ENCODE results near the gene SELENOI.

SELENOI gene

DNA sequence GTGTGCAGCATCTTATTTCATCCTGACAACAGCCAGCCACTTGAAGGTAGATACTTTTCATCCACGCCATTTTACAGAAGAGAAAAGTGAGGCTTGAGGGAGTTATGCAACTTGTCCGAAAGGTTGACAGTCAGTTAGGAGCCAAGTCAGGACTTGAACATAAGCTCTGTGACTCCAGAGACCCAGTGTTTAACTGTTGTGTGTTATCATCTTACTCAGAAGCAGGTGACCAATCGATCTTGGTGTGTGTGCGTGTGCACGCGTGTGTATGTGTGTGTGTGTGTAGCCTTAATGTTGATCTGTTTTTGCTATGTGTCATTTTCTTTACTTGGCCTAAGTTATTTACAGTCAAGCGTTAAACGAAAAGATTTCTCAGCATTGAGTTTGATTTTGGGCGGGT is 77.8 kb downstream of the SELENOI start:
- DNase-seq (ENCODE audit: extremely low spot score) = no peak
- ChIA-PET POLR2A (no interaction called here), CTCF (no interaction called here)
- no peak for TF ChIP-seq HDGF (IDR thresholded peaks at IDR 0.05; ENCODE audit: borderline replicate concordance)
- no peak for TF ChIP-seq NFRKB (IDR thresholded peaks at IDR 0.05)
- no peak for TF ChIP-seq TARDBP (IDR thresholded peaks at IDR 0.05)
- TF ChIP-seq LEF1 (IDR thresholded peaks at IDR 0.05; ENCODE audit: borderline replicate concordance) = no peak
- no peak for TF ChIP-seq FOXM1 (IDR thresholded peaks at IDR 0.05; ENCODE audit: borderline replicate concordance)
- no peak for TF ChIP-seq SP1 (IDR thresholded peaks at IDR 0.05)
- TF ChIP-seq PKNOX1 (IDR thresholded peaks at IDR 0.05) = no peak
- no peak for TF ChIP-seq SUZ12 (IDR thresholded peaks at IDR 0.05)
- no peak for TF ChIP-seq L3MBTL2 (conservative IDR thresholded peaks at IDR 0.05)
- no peak for TF ChIP-seq ELF4 (IDR thresholded peaks at IDR 0.05)
- TF ChIP-seq CTBP1 (IDR thresholded peaks at IDR 0.05; ENCODE audit: borderline replicate concordance) = no peak
- TF ChIP-seq BHLHE40 (IDR thresholded peaks at IDR 0.05; ENCODE audit: borderline replicate concordance) = no peak
- no peak for TF ChIP-seq FOXK2 (IDR thresholded peaks at IDR 0.05)
- TF ChIP-seq FOXA1 (IDR thresholded peaks at IDR 0.05) = no peak
- no peak for TF ChIP-seq ARNT (IDR thresholded peaks at IDR 0.05)
- no peak for TF ChIP-seq ZNF384 (IDR thresholded peaks at IDR 0.05)

GRCh38 chr2:26424221-26424620 is 78.3 kb downstream of the SELENOI start:
- no peak for DNase-seq (ENCODE audit: extremely low spot score)
- no peak for TF ChIP-seq NFRKB (IDR thresholded peaks at IDR 0.05)
- TF ChIP-seq SUZ12 (IDR thresholded peaks at IDR 0.05) = no peak
- no peak for TF ChIP-seq TARDBP (IDR thresholded peaks at IDR 0.05)
- ChIA-PET POLR2A (no interaction called here), CTCF (no interaction called here)

GRCh38 chr2:26428846-26429245 is 82.9 kb downstream of the SELENOI start:
- TF ChIP-seq L3MBTL2 (conservative IDR thresholded peaks at IDR 0.05) (no peak), FOXK2 (IDR thresholded peaks at IDR 0.05) (no peak), ELF4 (IDR thresholded peaks at IDR 0.05) (no peak), FOXM1 (IDR thresholded peaks at IDR 0.05; ENCODE audit: borderline replicate concordance) (no peak), LEF1 (IDR thresholded peaks at IDR 0.05; ENCODE audit: borderline replicate concordance) (no peak), BHLHE40 (IDR thresholded peaks at IDR 0.05; ENCODE audit: borderline replicate concordance) (no peak), TARDBP (IDR thresholded peaks at IDR 0.05) (no peak), ARNT (IDR thresholded peaks at IDR 0.05) (no peak), SUZ12 (IDR thresholded peaks at IDR 0.05) (no peak), SP1 (IDR thresholded peaks at IDR 0.05) (no peak), NFRKB (IDR thresholded peaks at IDR 0.05) (no peak), CTBP1 (IDR thresholded peaks at IDR 0.05; ENCODE audit: borderline replicate concordance) (no peak), HDGF (IDR thresholded peaks at IDR 0.05; ENCODE audit: borderline replicate concordance) (no peak)
- POLR2A ChIA-PET = no interaction called here
- CTCF ChIA-PET = no interaction called here
- no peak for DNase-seq (ENCODE audit: extremely low spot score)

- DNase-seq (ENCODE audit: extremely low spot score) = no peak
- ChIA-PET POLR2A (no interaction called here), CTCF (no interaction called here)
- TF ChIP-seq ARNT (IDR thresholded peaks at IDR 0.05) = no peak
- TF ChIP-seq BHLHE40 (IDR thresholded peaks at IDR 0.05; ENCODE audit: borderline replicate concordance) = no peak
- TF ChIP-seq TARDBP (IDR thresholded peaks at IDR 0.05) = no peak
- no peak for TF ChIP-seq HDGF (IDR thresholded peaks at IDR 0.05; ENCODE audit: borderline replicate concordance)
- TF ChIP-seq FOXA1 (IDR thresholded peaks at IDR 0.05) = no peak
- no peak for TF ChIP-seq FOXM1 (IDR thresholded peaks at IDR 0.05; ENCODE audit: borderline replicate concordance)
- TF ChIP-seq LEF1 (IDR thresholded peaks at IDR 0.05; ENCODE audit: borderline replicate concordance) = no peak
- TF ChIP-seq ELF4 (IDR thresholded peaks at IDR 0.05) = no peak
- TF ChIP-seq L3MBTL2 (conservative IDR thresholded peaks at IDR 0.05) = no peak
- no peak for TF ChIP-seq SP1 (IDR thresholded peaks at IDR 0.05)
- TF ChIP-seq NFRKB (IDR thresholded peaks at IDR 0.05) = no peak
- TF ChIP-seq ZNF384 (IDR thresholded peaks at IDR 0.05) = no peak
- no peak for TF ChIP-seq PKNOX1 (IDR thresholded peaks at IDR 0.05)
- TF ChIP-seq FOXK2 (IDR thresholded peaks at IDR 0.05) = no peak
- no peak for TF ChIP-seq SUZ12 (IDR thresholded peaks at IDR 0.05)
Observed at GRCh38 chr2:26429779-26430578, 84.0 kb downstream of the SELENOI start.

DNA sequence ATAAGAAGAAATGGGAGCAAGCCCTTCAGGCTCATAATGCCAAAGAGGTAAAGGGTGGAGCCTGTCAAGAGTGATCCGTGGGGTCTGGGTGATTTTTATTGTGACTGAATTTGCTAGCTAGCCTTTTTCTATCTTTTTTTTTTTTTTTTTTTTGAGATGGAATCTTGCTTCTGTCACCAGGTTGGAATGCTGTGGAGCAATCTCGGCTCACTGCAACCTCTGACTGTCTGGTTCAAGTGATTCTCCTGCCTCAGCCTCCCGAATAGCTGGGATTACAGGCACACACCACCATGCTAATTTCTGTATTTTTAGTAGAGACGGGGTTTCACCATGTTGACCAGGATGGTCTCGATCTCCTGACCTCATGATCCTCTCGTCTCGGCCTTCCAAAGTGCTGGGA is 84.9 kb downstream of the SELENOI start:
- ChIA-PET CTCF (no interaction called here), POLR2A (no interaction called here)
- TF ChIP-seq ZNF384 (IDR thresholded peaks at IDR 0.05) (no peak), SUZ12 (IDR thresholded peaks at IDR 0.05) (no peak), NFRKB (IDR thresholded peaks at IDR 0.05) (no peak), LEF1 (IDR thresholded peaks at IDR 0.05; ENCODE audit: borderline replicate concordance) (no peak), SP1 (IDR thresholded peaks at IDR 0.05) (no peak)
- no peak for DNase-seq (ENCODE audit: extremely low spot score)

- no peak for DNase-seq (ENCODE audit: extremely low spot score)
- TF ChIP-seq NFRKB (IDR thresholded peaks at IDR 0.05) = no peak
- TF ChIP-seq PKNOX1 (IDR thresholded peaks at IDR 0.05) = no peak
- TF ChIP-seq FOXK2 (IDR thresholded peaks at IDR 0.05) = no peak
- no peak for TF ChIP-seq L3MBTL2 (conservative IDR thresholded peaks at IDR 0.05)
- TF ChIP-seq ZNF384 (IDR thresholded peaks at IDR 0.05) = no peak
- TF ChIP-seq FOXM1 (IDR thresholded peaks at IDR 0.05; ENCODE audit: borderline replicate concordance) = no peak
- no peak for TF ChIP-seq CTBP1 (IDR thresholded peaks at IDR 0.05; ENCODE audit: borderline replicate concordance)
- no peak for TF ChIP-seq ELF4 (IDR thresholded peaks at IDR 0.05)
- no peak for TF ChIP-seq SP1 (IDR thresholded peaks at IDR 0.05)
- TF ChIP-seq ARNT (IDR thresholded peaks at IDR 0.05) = no peak
- no peak for TF ChIP-seq TARDBP (IDR thresholded peaks at IDR 0.05)
- TF ChIP-seq BHLHE40 (IDR thresholded peaks at IDR 0.05; ENCODE audit: borderline replicate concordance) = no peak
- TF ChIP-seq SUZ12 (IDR thresholded peaks at IDR 0.05) = no peak
- TF ChIP-seq FOXA1 (IDR thresholded peaks at IDR 0.05) = no peak
- no peak for TF ChIP-seq LEF1 (IDR thresholded peaks at IDR 0.05; ENCODE audit: borderline replicate concordance)
- no peak for TF ChIP-seq HDGF (IDR thresholded peaks at IDR 0.05; ENCODE audit: borderline replicate concordance)
- ChIA-PET POLR2A (no interaction called here), CTCF (no interaction called here)
Observed at GRCh38 chr2:26432363-26432762, 86.4 kb downstream of the SELENOI start.

Data from HEK293T (cell line).